Transverse colon (tissue), 4 donors: ENCODE measurements around the gene IWS1. TPM values are rescaled to one million over a fixed set of nuclear protein-coding genes. Genes with fewer than 3 reads are reported as not detected.
A peak's percentile ranks its signal among the peaks of the same experiment; 100 is the strongest.

Experiments
- DNase-seq: peaks from one replicate; pipeline ENCODE4 v3.0.0-alpha.2; 2019
- H3K27ac ChIP-seq, 4 donors: fragments of 200-600 bp; sonication (generic); 2 replicates each; pipeline ENCODE4 v1.5.1; 2016 to 2018; ENCODE audit warnings: inconsistent platforms in 4 of 4
- H3K27me3 ChIP-seq: fragments of 200-600 bp; sonication (generic); 2 replicates; pipeline ENCODE4 v1.5.1; 2017; ENCODE audit warnings: inconsistent platforms
- H3K36me3 ChIP-seq, 4 donors: fragments of 200-600 bp; sonication (generic); 2 replicates each; pipeline ENCODE4 v1.5.1; 2017 to 2019; ENCODE audit warnings: inconsistent platforms in 4 of 4
- H3K4me1 ChIP-seq, 4 donors: fragments of 200-600 bp; sonication (generic); 2 replicates each; pipeline ENCODE4 v1.5.1; 2017 to 2020; ENCODE audit warnings: inconsistent platforms in 4 of 4
- H3K4me3 ChIP-seq, 4 donors: fragments of 200-600 bp; sonication (generic); 1 replicate in 1 of 4; 2 replicates in 3 of 4; pipeline versions ENCODE4 v1.5.1 to v1.6.1; 2017 to 2019; ENCODE audit warnings: inconsistent platforms in 4 of 4
- H3K9me3 ChIP-seq, 2 donors: fragments of 200-600 bp; sonication (generic); 2 replicates each; pipeline ENCODE4 v1.5.1; 2017 to 2019; ENCODE audit warnings: inconsistent platforms in 2 of 2
- EP300 ChIP-seq: sonication (generic); formaldehyde crosslinking; IDR thresholded peaks from one replicate; pipeline ENCODE4 v1.6.1; 2017; ENCODE audit warnings: antibody characterized with exemption, low read depth
- POLR2A ChIP-seq: fragments of 450-650 bp; IDR thresholded peaks from one replicate; pipeline ENCODE4 v1.6.1; 2016; ENCODE audit warnings: antibody characterized with exemption, mild to moderate bottlenecking, moderate library complexity
- POLR2AphosphoS5 ChIP-seq, 3 donors: sonication (generic); formaldehyde crosslinking; IDR thresholded peaks; one replicate each; pipeline ENCODE4 v1.6.1; 2016; ENCODE audit warnings: antibody characterized with exemption in 3 of 3
- WGBS, 2 donors: methylation state at CpG; one replicate each; pipeline ENCODE4 v1.1.5; 2018; ENCODE audit warnings: low coverage in 1 of 2; 5-methylcytosine and 5-hydroxymethylcytosine counted together
- in situ Hi-C, 4 donors: fragments of 200-750 bp; cut with MboI; loops; one replicate each; pipeline versions ENCODE4 v1.15.0 to v1.15.1; 2017; ENCODE audit warnings: low sequenced_read_pairs in 3 of 4, low pct_ligation_motif_present in 1 of 4, low pct_unique_long_range_greater_than_20kb in 1 of 4
- intact Hi-C: fragments of 100-400 bp; cut with DNase I; formaldehyde crosslinking; loops from one replicate; pipeline ENCODE4 v1.15.1; 2023; ENCODE audit warnings: low total_unique reads
- total RNA-seq, 4 donors: library from RNA; depleted of rRNA; stranded (reverse); fragments of >200 nt; gene quantifications; one replicate each; pipeline ENCODE4 v1.1.0, GENCODE V29; 2016
- TF ChIP-seq, protein P1 (sequence below), 5 experiments: fragments of 200-600 bp in 3 of 5; fragments of 450-650 bp in 2 of 5; sonication (generic) in 3 of 5; IDR thresholded peaks; 1 replicate in 2 of 5; 2 replicates in 3 of 5; pipeline ENCODE4 v1.5.1; 2016 to 2017; ENCODE audit warnings: antibody characterized with exemption in 5 of 5, inconsistent platforms in 3 of 5, mild to moderate bottlenecking in 2 of 5, moderate library complexity in 1 of 5

Gene IWS1
- total RNA-seq, 4 donors from 2014 or later: 27.3 to 139 (median 45.4) TPM

GRCh38 chr2:127456960-127457359 is 69.3 kb downstream of the IWS1 start:
- DNase-seq: no peak
- Histone ChIP-seq H3K27me3 (no peaks in the 10 kb centered on the region), H3K27ac (no peak overlapping the region), H3K9me3 (no peaks in the 10 kb centered on the region), H3K4me1 (peaks cover 0 to 19% (median 8%) of the 10 kb centered on the region in 4 donors), H3K36me3 (no peaks in the 10 kb centered on the region), H3K4me3 (no peak overlapping the region)
- intact Hi-C loops: no loop called here
- TF ChIP-seq POLR2A (no peak), EP300 (no peak), POLR2AphosphoS5 (IDR thresholded peaks at IDR 0.05) (no peak)
- TF ChIP-seq, protein P1, sequence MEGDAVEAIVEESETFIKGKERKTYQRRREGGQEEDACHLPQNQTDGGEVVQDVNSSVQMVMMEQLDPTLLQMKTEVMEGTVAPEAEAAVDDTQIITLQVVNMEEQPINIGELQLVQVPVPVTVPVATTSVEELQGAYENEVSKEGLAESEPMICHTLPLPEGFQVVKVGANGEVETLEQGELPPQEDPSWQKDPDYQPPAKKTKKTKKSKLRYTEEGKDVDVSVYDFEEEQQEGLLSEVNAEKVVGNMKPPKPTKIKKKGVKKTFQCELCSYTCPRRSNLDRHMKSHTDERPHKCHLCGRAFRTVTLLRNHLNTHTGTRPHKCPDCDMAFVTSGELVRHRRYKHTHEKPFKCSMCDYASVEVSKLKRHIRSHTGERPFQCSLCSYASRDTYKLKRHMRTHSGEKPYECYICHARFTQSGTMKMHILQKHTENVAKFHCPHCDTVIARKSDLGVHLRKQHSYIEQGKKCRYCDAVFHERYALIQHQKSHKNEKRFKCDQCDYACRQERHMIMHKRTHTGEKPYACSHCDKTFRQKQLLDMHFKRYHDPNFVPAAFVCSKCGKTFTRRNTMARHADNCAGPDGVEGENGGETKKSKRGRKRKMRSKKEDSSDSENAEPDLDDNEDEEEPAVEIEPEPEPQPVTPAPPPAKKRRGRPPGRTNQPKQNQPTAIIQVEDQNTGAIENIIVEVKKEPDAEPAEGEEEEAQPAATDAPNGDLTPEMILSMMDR (IDR thresholded peaks at IDR 0.05): no peak
- WGBS, 2 donors: 97 to 99% methylated on average over 11 to 12 of the region's 12 CpGs
- in situ Hi-C loops: no loop called here

DNA sequence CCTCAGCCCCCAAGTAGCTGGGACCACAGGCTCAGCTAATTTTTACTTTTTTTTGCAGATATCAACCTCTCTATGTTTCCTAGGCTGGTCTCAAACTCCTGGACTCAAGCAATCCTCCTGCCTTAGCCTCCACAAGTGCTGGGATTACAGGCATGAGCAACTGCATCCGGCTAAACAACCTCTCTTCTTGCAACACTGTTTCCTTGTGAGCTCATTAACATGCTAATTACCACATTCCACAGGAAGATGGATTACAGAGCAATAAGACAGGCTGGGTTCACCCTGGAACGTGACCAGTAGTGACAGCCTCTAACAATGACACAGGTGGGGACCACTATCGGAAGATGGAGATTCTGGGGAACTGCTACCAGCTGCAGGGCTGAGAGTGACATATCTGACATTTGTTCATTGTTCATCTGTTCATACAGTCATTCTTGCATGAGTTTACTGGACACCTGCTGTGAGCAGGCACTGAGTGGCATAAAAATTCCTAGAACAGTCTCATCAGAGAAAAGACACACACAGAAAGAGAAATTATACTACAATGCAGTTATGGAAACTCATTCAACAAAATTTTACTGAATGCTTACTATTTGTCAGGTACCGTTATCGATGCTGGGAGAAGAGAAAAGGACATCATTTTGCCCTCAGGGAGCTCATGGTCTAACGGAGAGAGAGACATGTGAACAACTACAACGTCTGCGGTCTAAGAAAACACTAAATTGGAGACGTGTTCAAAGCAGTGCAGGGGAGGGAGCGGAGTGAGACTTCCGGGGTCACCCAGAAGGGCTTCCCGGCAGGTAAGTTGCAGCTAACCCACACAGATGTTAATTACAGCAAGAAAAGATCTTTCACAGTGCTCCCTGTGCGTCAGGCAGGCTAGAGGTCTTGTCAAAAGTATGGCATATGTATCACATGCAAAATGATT is 70.5 kb downstream of the IWS1 start:
- WGBS, 2 donors: 53 to 80% methylated on average over 9 to 13 of the region's 13 CpGs
- Histone ChIP-seq H3K4me1 (peaks cover 0 to 19% (median 8%) of the 10 kb centered on the region in 4 donors), H3K27ac (peak overlapping the region; percentile 76 to 85 (median 78)), H3K27me3 (no peaks in the 10 kb centered on the region), H3K9me3 (no peaks in the 10 kb centered on the region), H3K4me3 (no peak overlapping the region), H3K36me3 (no peaks in the 10 kb centered on the region)
- intact Hi-C loops (no loop called here), in situ Hi-C loops (no loop called here)
- DNase-seq: peak; percentile 44
- TF ChIP-seq POLR2A (no peak), POLR2AphosphoS5 (IDR thresholded peaks at IDR 0.05) (peak in 1 of 3 donors; percentile 37)

DNA sequence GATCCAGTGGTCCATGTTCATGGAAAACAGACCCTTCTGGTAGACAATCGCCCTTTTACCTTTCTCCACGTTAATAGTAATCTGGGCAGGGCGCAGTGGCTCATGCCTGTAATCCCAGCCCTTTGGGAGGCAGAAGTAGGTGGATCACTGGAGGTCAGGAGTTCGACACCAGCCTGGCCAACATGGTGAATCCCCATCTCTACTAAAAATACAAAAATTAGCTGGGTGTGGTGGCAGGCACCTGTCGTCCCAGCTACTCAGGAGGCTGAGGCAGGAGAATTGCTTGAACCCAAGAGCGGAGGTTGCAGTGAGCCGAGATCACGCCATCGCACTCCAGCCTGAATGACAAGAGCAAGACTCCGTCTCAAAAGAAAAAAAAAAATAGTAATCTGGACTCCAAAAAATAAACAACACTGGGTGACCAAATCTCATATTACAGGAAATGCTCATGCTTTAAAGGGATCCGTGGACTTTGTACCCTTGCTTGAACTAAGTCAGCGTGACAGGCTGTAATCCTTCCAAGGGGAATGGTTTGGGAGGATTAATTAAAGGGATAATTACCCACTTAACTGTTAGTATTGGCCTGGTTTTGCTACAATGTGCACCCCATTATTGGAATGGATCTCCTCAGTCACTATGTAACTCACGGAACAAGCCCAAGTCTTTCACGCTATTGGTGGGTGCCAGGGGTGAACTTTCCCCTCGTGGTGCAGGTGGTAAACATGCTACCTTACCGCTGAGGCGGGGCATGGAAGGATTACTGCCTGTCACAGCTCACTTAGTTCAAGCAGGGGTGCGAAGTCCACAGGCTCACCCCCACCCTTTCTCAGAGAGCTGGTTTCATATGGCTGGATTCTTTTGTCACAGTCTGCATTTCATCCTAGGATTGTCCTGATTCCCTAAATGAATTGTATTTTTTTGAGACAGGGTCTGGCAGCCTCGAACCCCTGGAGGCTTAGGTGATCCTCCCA is 71.4 kb downstream of the IWS1 start:
- peaks cover 0 to 19% (median 8%) of the 10 kb centered on the region in 4 donors for H3K4me1 ChIP-seq
- peak overlapping the region; percentile 76 to 85 (median 78) for H3K27ac ChIP-seq
- peak; percentile 86 for DNase-seq
- H3K9me3 ChIP-seq: no peaks in the 10 kb centered on the region
- intact Hi-C loops (no loop called here), in situ Hi-C loops (no loop called here)
- H3K27me3 ChIP-seq: no peaks in the 10 kb centered on the region
- H3K4me3 ChIP-seq: no peak overlapping the region
- WGBS, 2 donors: 41 to 63% methylated on average over 9 to 19 of the region's 19 CpGs
- TF ChIP-seq POLR2AphosphoS5 (IDR thresholded peaks at IDR 0.05) (peak in 2 of 3 donors; percentile 31 to 67), POLR2A (no peak)
- no peaks in the 10 kb centered on the region for H3K36me3 ChIP-seq

DNA sequence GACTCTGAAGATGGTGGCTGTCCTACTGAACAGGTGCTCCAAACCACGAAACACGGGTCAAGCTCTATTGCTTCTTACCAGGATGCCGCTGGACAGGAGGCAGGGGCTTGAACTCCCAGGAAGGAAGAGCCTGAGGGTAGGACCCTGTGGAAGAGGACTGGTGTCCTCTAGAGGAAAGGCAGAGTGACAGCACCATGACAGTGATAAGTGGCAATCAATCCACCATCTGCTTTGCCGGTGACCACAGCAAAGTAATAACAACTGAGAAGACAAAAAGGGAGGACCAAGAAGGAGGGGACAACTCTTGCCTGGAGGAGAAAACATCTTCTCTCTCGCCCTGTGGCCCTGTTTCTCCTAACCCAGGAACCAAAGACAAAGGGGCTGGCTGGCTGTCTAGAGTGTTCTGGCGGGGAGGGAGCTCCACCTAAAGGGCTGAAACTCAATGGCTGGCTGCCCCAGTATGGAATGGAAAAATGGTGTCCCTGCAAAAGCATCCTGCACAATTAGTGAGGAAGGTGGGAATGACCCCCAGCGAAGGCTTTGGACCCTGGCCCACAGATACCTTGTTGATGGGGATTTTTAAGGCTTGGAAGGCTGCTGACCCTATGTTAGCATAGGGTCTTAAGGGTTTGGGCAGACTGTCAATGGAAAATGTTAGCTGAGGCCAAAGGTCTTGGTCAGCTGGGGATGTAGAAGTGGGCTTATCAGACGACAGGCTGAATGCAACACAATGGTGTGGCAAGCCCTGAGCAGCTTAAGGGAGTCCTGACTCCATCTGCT is 72.7 kb downstream of the IWS1 start:
- Histone ChIP-seq H3K4me3 (no peak overlapping the region), H3K4me1 (peaks cover 0 to 19% (median 8%) of the 10 kb centered on the region in 4 donors), H3K36me3 (no peaks in the 10 kb centered on the region), H3K27me3 (no peaks in the 10 kb centered on the region), H3K9me3 (no peaks in the 10 kb centered on the region), H3K27ac (peak overlapping the region in 2 of 4 donors; percentile 76 to 77)
- in situ Hi-C loops: no loop called here
- intact Hi-C loops: no loop called here
- WGBS, 2 donors: 71 to 88% methylated on average over 4 to 8 of the region's 8 CpGs
- TF ChIP-seq, protein P1 (IDR thresholded peaks at IDR 0.05): peak in 2 of 5 experiments; percentile 10 to 42
- no peak for TF ChIP-seq EP300
- no peak for DNase-seq
